ENCODE results near the gene COBLL1. TPM values are rescaled to one million over a fixed set of nuclear protein-coding genes. Genes with fewer than 3 reads are reported as not detected.

The COBLL1 gene
- total RNA-seq, 6 experiments from 2014 or later = 28.1 to 49.7 (median 29.9) TPM

- no peak for DNase-seq
- Mint-ChIP-seq H3K27me3 (ENCODE audit: insufficient read depth) (no peaks in the 10 kb centered on the region), H3K36me3 (ENCODE audit: low read depth) (no peaks in the 10 kb centered on the region), H3K4me3 (no peak overlapping the region), H3K27ac (no peak overlapping the region), H3K4me1 (ENCODE audit: low read depth) (peaks cover 16% of the 10 kb centered on the region), H3K9me3 (no peaks in the 10 kb centered on the region)
- no peak for TF ChIP-seq CTCF (IDR thresholded peaks at IDR 0.05)
These were observed 25.6 kb downstream of the COBLL1 start for GRCh38 chr2:164816046-164816445.

- no peak for DNase-seq
- H3K9me3 Mint-ChIP-seq = no peaks in the 10 kb centered on the region
These were observed 26.4 kb downstream of the COBLL1 start for GRCh38 chr2:164815071-164815793.

GRCh38 chr2:164813535-164813934, 28.1 kb downstream of the COBLL1 start:
- Mint-ChIP-seq H3K27me3 (ENCODE audit: insufficient read depth) (no peaks in the 10 kb centered on the region), H3K9me3 (no peaks in the 10 kb centered on the region), H3K4me3 (no peak overlapping the region), H3K4me1 (ENCODE audit: low read depth) (peaks cover 34% of the 10 kb centered on the region), H3K36me3 (ENCODE audit: low read depth) (no peaks in the 10 kb centered on the region), H3K27ac (no peak overlapping the region)
- TF ChIP-seq CTCF (IDR thresholded peaks at IDR 0.05) = peak; percentile 13; the same call in 1 of the 2 replicates
- no peak for DNase-seq

More at GRCh38 chr2:164815071-164815793, 26.4 kb downstream of the COBLL1 start:
- H3K36me3 Mint-ChIP-seq (ENCODE audit: low read depth) = no peaks in the 10 kb centered on the region
- H3K4me1 Mint-ChIP-seq (ENCODE audit: low read depth) = peaks cover 22% of the 10 kb centered on the region
- no peak overlapping the region for H3K27ac Mint-ChIP-seq
- no peaks in the 10 kb centered on the region for H3K27me3 Mint-ChIP-seq (ENCODE audit: insufficient read depth)
- no peak overlapping the region for H3K4me3 Mint-ChIP-seq
- no peak for TF ChIP-seq CTCF (IDR thresholded peaks at IDR 0.05)

- no peak for TF ChIP-seq CTCF (IDR thresholded peaks at IDR 0.05)
- Mint-ChIP-seq H3K36me3 (ENCODE audit: low read depth) (no peaks in the 10 kb centered on the region), H3K4me3 (no peak overlapping the region), H3K27ac (no peak overlapping the region), H3K9me3 (no peaks in the 10 kb centered on the region), H3K4me1 (ENCODE audit: low read depth) (peaks cover 40% of the 10 kb centered on the region), H3K27me3 (ENCODE audit: insufficient read depth) (no peaks in the 10 kb centered on the region)
- DNase-seq = no peak
These were observed 29.2 kb downstream of the COBLL1 start for GRCh38 chr2:164812378-164812777.

GRCh38 chr2:164811819-164812218, 29.8 kb downstream of the COBLL1 start:
- DNase-seq = no peak
- Mint-ChIP-seq H3K36me3 (ENCODE audit: low read depth) (no peaks in the 10 kb centered on the region), H3K27me3 (ENCODE audit: insufficient read depth) (no peaks in the 10 kb centered on the region), H3K27ac (no peak overlapping the region), H3K4me1 (ENCODE audit: low read depth) (peaks cover 40% of the 10 kb centered on the region), H3K4me3 (no peak overlapping the region), H3K9me3 (no peaks in the 10 kb centered on the region)
- TF ChIP-seq CTCF (IDR thresholded peaks at IDR 0.05) = no peak
